Measurements from ENCODE around the gene ADCYAP1R1.

DNA sequence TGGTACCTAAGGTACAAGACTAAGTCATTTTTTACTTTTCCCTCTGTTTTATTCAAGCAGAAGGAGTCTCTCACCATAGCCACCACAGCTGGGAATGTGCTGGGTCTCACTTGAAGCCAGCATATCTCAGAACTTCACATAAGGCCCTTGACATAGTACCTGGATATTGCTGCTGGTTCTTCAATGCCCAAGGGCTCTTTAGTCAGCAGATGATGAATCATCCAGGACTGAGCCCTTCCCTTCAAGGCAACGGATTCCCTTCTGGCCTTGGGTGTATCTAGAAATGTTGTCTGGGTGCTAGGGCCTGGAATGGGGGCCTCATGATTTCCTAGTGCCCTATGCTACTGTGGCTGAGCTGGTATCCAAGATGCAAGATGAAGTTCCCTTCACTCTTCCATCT is 93.9 kb downstream of the ADCYAP1R1 start:
- TF ChIP-seq, protein P1, sequence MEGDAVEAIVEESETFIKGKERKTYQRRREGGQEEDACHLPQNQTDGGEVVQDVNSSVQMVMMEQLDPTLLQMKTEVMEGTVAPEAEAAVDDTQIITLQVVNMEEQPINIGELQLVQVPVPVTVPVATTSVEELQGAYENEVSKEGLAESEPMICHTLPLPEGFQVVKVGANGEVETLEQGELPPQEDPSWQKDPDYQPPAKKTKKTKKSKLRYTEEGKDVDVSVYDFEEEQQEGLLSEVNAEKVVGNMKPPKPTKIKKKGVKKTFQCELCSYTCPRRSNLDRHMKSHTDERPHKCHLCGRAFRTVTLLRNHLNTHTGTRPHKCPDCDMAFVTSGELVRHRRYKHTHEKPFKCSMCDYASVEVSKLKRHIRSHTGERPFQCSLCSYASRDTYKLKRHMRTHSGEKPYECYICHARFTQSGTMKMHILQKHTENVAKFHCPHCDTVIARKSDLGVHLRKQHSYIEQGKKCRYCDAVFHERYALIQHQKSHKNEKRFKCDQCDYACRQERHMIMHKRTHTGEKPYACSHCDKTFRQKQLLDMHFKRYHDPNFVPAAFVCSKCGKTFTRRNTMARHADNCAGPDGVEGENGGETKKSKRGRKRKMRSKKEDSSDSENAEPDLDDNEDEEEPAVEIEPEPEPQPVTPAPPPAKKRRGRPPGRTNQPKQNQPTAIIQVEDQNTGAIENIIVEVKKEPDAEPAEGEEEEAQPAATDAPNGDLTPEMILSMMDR (IDR thresholded peaks at IDR 0.05; ENCODE audit: low read depth, low read length, poor library complexity, severe bottlenecking) = no peak
- no peak for TF ChIP-seq EZH2phosphoT487 (IDR thresholded peaks at IDR 0.05; ENCODE audit: borderline replicate concordance, low read length)

Data from DOHH2 (cell line).